ENCODE measurements around the gene S100A8. TPM values are rescaled to one million over a fixed set of nuclear protein-coding genes. Genes with fewer than 3 reads are reported as not detected.

The S100A8 gene
- polyA plus RNA-seq, 1 donor from 2014 or later: 28.0 TPM

- no peaks in the 10 kb centered on the region for H3K9me3 Mint-ChIP-seq
- no peak overlapping the region for H3K4me3 Mint-ChIP-seq
- no peak overlapping the region for H3K27ac Mint-ChIP-seq
- H3K4me1 Mint-ChIP-seq: peaks cover 0 to 2% (median 0%) of the 10 kb centered on the region in 3 donors
- H3K27me3 Mint-ChIP-seq: peaks cover 9% of the 10 kb centered on the region
- no peaks in the 10 kb centered on the region for H3K36me3 Mint-ChIP-seq
Observed at GRCh38 chr1:153387785-153388184, 3.1 kb downstream of the S100A8 start.

- Mint-ChIP-seq H3K27me3 (peaks cover 9% of the 10 kb centered on the region), H3K36me3 (no peaks in the 10 kb centered on the region), H3K4me3 (no peak overlapping the region), H3K9me3 (peaks cover 0 to 4% (median 1%) of the 10 kb centered on the region in 3 donors), H3K4me1 (peaks cover 0 to 2% (median 0%) of the 10 kb centered on the region in 3 donors), H3K27ac (no peak overlapping the region)
Observed at GRCh38 chr1:153387001-153387400, 3.9 kb downstream of the S100A8 start.

GRCh38 chr1:153386500-153386901 is 4.4 kb downstream of the S100A8 start:
- peaks cover 1 to 7% (median 6%) of the 10 kb centered on the region in 3 donors for H3K9me3 Mint-ChIP-seq
- H3K4me3 Mint-ChIP-seq: no peak overlapping the region
- H3K27me3 Mint-ChIP-seq: peaks cover 9% of the 10 kb centered on the region
- peaks cover 0 to 2% (median 0%) of the 10 kb centered on the region in 3 donors for H3K4me1 Mint-ChIP-seq
- H3K27ac Mint-ChIP-seq: no peak overlapping the region
- H3K36me3 Mint-ChIP-seq: no peaks in the 10 kb centered on the region

GRCh38 chr1:153384958-153385580 is 5.8 kb downstream of the S100A8 start:
- Mint-ChIP-seq H3K36me3 (no peaks in the 10 kb centered on the region), H3K27me3 (peaks cover 8% of the 10 kb centered on the region), H3K4me3 (no peak overlapping the region), H3K4me1 (no peaks in the 10 kb centered on the region), H3K9me3 (peaks cover 6 to 11% (median 9%) of the 10 kb centered on the region in 3 donors), H3K27ac (no peak overlapping the region)

GRCh38 chr1:153380711-153381110 is 10.2 kb downstream of the S100A8 start:
- Mint-ChIP-seq H3K36me3 (no peaks in the 10 kb centered on the region), H3K4me1 (no peaks in the 10 kb centered on the region), H3K27me3 (peaks cover 13% of the 10 kb centered on the region), H3K27ac (no peak overlapping the region), H3K4me3 (no peak overlapping the region), H3K9me3 (peaks cover 6 to 12% (median 11%) of the 10 kb centered on the region in 3 donors)

GRCh38 chr1:153379591-153379990 is 11.3 kb downstream of the S100A8 start:
- no peaks in the 10 kb centered on the region for H3K4me1 Mint-ChIP-seq
- H3K27ac Mint-ChIP-seq: no peak overlapping the region
- peaks cover 14% of the 10 kb centered on the region for H3K27me3 Mint-ChIP-seq
- H3K4me3 Mint-ChIP-seq: no peak overlapping the region
- peaks cover 6 to 12% (median 11%) of the 10 kb centered on the region in 3 donors for H3K9me3 Mint-ChIP-seq
- no peaks in the 10 kb centered on the region for H3K36me3 Mint-ChIP-seq

GRCh38 chr1:153375511-153375910 is 15.4 kb downstream of the S100A8 start, which contains the start of gene S100A12:
Gene S100A12 (minus strand): TSS chr1:153375621. CDS start chr1:153374592, 1,029 bp downstream.
- Mint-ChIP-seq H3K36me3 (no peaks in the 10 kb centered on the region), H3K4me1 (no peaks in the 10 kb centered on the region), H3K9me3 (peaks cover 0 to 2% (median 0%) of the 10 kb centered on the region in 3 donors), H3K27me3 (peaks cover 11% of the 10 kb centered on the region), H3K4me3 (no peak within 1 kb of the TSS), H3K27ac (no peak within 1 kb of the TSS)

GRCh38 chr1:153374071-153374470 is 16.8 kb downstream of the S100A8 start:
- H3K27me3 Mint-ChIP-seq: peaks cover 11% of the 10 kb centered on the region
- H3K4me3 Mint-ChIP-seq: no peak overlapping the region
- no peak overlapping the region for H3K27ac Mint-ChIP-seq
- no peaks in the 10 kb centered on the region for H3K4me1 Mint-ChIP-seq
- no peaks in the 10 kb centered on the region for H3K9me3 Mint-ChIP-seq
- H3K36me3 Mint-ChIP-seq: no peaks in the 10 kb centered on the region

- Mint-ChIP-seq H3K4me1 (no peaks in the 10 kb centered on the region), H3K4me3 (no peak overlapping the region)
Observed at GRCh38 chr1:153372571-153372970, 18.3 kb downstream of the S100A8 start.

GRCh38 chr1:153371231-153371630 is 19.6 kb downstream of the S100A8 start:
- H3K27me3 Mint-ChIP-seq: peaks cover 6% of the 10 kb centered on the region
- H3K36me3 Mint-ChIP-seq: no peaks in the 10 kb centered on the region
- no peaks in the 10 kb centered on the region for H3K4me1 Mint-ChIP-seq
- H3K4me3 Mint-ChIP-seq: no peak overlapping the region
- H3K9me3 Mint-ChIP-seq: no peaks in the 10 kb centered on the region
- no peak overlapping the region for H3K27ac Mint-ChIP-seq

More at GRCh38 chr1:153372571-153372970, 18.3 kb downstream of the S100A8 start:
- H3K9me3 Mint-ChIP-seq: no peaks in the 10 kb centered on the region
- no peak overlapping the region for H3K27ac Mint-ChIP-seq
- peaks cover 6% of the 10 kb centered on the region for H3K27me3 Mint-ChIP-seq
- H3K36me3 Mint-ChIP-seq: no peaks in the 10 kb centered on the region

- Mint-ChIP-seq H3K4me3 (no peak overlapping the region), H3K9me3 (no peaks in the 10 kb centered on the region), H3K4me1 (no peaks in the 10 kb centered on the region), H3K27me3 (peaks cover 8% of the 10 kb centered on the region), H3K27ac (no peak overlapping the region), H3K36me3 (peaks cover 1% of the 10 kb centered on the region)
Observed at GRCh38 chr1:153370146-153370545, 20.7 kb downstream of the S100A8 start.

GRCh38 chr1:153368495-153368894 is 22.4 kb downstream of the S100A8 start:
- Mint-ChIP-seq H3K4me1 (no peaks in the 10 kb centered on the region), H3K9me3 (no peaks in the 10 kb centered on the region), H3K36me3 (peaks cover 1% of the 10 kb centered on the region), H3K27me3 (peaks cover 14% of the 10 kb centered on the region), H3K4me3 (no peak overlapping the region), H3K27ac (no peak overlapping the region)

- Mint-ChIP-seq H3K36me3 (peaks cover 1% of the 10 kb centered on the region), H3K27ac (no peak overlapping the region), H3K27me3 (peaks cover 16% of the 10 kb centered on the region), H3K4me3 (no peak overlapping the region), H3K9me3 (no peaks in the 10 kb centered on the region), H3K4me1 (no peaks in the 10 kb centered on the region)
Observed at GRCh38 chr1:153367090-153367489, 23.8 kb downstream of the S100A8 start.

GRCh38 chr1:153366261-153366660 is 24.6 kb downstream of the S100A8 start:
- no peaks in the 10 kb centered on the region for H3K9me3 Mint-ChIP-seq
- no peaks in the 10 kb centered on the region for H3K4me1 Mint-ChIP-seq
- H3K27ac Mint-ChIP-seq: no peak overlapping the region
- H3K27me3 Mint-ChIP-seq: peaks cover 16% of the 10 kb centered on the region
- H3K4me3 Mint-ChIP-seq: no peak overlapping the region
- H3K36me3 Mint-ChIP-seq: peaks cover 1% of the 10 kb centered on the region

GRCh38 chr1:153365696-153366095 is 25.2 kb downstream of the S100A8 start:
- Mint-ChIP-seq H3K9me3 (no peaks in the 10 kb centered on the region), H3K4me1 (peaks cover 0 to 1% (median 0%) of the 10 kb centered on the region in 3 donors), H3K4me3 (no peak overlapping the region), H3K27me3 (peaks cover 20% of the 10 kb centered on the region), H3K36me3 (peaks cover 3% of the 10 kb centered on the region), H3K27ac (no peak overlapping the region)
